ENCODE results near the gene SWI5.
"Not testable (repeated sequence)": the region's sequence is repeated elsewhere in the genome, so short reads cannot be mapped to it uniquely, and the experiment has no call there.

DNA sequence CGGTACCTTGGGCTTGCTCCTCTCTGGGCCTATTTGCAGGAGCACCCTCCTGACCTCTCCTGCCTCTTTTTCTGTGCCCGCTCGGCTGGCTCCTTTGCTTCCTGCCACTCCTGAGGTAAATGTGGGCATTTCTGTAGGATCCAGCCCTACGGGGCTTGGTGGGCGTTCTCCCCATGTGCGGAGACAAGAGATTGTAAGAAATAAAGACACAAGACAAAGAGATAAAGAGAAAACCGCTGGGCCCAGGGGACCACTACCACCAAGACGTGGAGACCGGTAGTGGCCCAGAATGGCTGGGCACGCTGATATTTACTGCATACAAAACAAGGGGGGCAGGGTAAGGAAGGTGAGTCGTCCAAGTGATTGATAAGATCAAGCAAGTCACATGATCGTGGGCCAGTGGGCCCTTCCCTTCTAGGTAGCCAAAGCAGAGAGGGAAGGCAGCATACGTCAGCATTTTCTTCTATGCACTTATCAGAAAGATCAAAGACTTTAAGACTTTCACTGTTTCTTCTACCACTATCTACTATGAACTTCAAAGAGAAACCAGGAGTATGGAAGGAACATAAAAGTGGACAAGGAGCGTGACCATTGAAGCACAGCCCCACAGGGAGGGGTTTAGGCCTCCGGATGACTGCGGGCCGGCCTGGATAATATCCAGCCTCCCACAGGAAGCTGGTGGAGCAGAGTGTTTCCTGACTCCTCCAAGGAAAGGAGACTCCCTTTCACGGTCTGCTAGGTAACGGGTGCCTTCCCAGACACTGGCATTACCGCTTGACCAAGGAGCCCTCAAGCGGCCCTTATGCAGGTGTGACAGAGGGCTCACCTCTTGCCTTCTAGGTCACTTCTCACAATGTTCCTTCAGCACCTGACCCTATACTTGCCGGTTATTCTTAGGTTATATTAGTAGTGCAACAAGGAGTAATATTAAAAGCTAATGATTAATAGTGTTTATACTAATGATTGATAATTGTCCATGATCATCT lies 3.3 kb downstream of the SWI5 start:
- not testable (repeated sequence) for TF ChIP-seq CTCF, POLR2A (IDR thresholded peaks at IDR 0.05)

Data from prostate gland (tissue), 2 donors.